K562 (cell line): ENCODE data around the gene METTL14. TPM values are rescaled to one million over a fixed set of nuclear protein-coding genes. Genes with fewer than 3 reads are reported as not detected.

Source experiments
- STAT5A ChIP-seq: IDR thresholded peaks from 2 replicates; pipeline ENCODE4 v1.6.1; 2012; ENCODE audit warnings: low read length, inconsistent platforms, borderline replicate concordance
- ZNF24 ChIP-seq: fragments of 450-650 bp; IDR thresholded peaks from 2 replicates; pipeline ENCODE4 v1.6.1; 2016
- polyA plus RNA-seq, 8 experiments: library from polyadenylated mRNA; depleted of rRNA in 4 of 8; stranded (reverse) in 5 of 8; unstranded in 3 of 8; fragments of >200 nt; fragmentation: Nextera tagmentation in 2 of 8; fragmentation: Illumina TruSeq in 1 of 8; extraction: Ambion mirVana in 2 of 8; extraction: Trizol in 1 of 8; gene quantifications; 2 replicates each; pipeline versions ENCODE4 v1.2.1 to v1.2.3, GENCODE V29; 2011 to 2014; ENCODE audit warnings: inconsistent platforms in 1 of 8, missing spikeins in 1 of 8
- total RNA-seq, 7 experiments: library from RNA; depleted of rRNA in 6 of 7; stranded (reverse); fragments of >200 nt in 6 of 7; fragmentation: Illumina TruSeq in 2 of 7; extraction: Trizol in 2 of 7; gene quantifications; 2 replicates each; pipeline versions ENCODE4 v1.2.1 to v1.2.3, GENCODE V29; 2011 to 2021; ENCODE audit warnings: low replicate concordance in 1 of 7
- TF ChIP-seq, protein P1 (sequence below), 2 experiments: fragments of 450-650 bp in 1 of 2; sonication (generic) in 1 of 2; formaldehyde crosslinking in 1 of 2; IDR thresholded peaks; 2 replicates each; pipeline versions ENCODE4 v1.7.1 to v1.9.0; 2016 to 2022; ENCODE audit warnings: inconsistent platforms in 1 of 2, mild to moderate bottlenecking in 1 of 2, missing genetic modification reagents in 1 of 2

METTL14 gene
- total and polyA plus RNA-seq, 9 of the 15 experiments (the other 6 are each of a cell fraction or from before 2014, with no cell fraction given): 16.7 to 42.4 (median 27.7) TPM

DNA sequence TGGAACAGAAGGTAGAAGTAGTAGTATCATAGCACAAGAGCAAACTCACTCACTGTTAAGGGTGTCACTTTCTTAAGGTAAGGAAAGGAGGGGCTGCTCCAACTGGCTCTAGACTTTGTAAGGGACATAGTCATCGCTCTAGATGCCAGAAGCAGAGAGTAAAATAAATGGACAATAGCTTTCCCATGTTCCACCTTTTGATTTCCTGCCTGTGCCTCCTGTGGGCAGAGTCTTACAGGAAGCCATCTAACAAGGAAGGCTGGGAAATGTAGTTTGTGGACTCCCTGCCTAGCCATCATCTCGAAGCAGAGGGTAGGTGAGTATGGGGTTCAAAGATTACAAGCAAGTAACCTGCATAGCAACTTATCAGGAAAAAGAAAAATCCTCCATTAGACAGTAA, 1.7 kb upstream of the METTL14 start (continued):
- TF ChIP-seq, protein P1, sequence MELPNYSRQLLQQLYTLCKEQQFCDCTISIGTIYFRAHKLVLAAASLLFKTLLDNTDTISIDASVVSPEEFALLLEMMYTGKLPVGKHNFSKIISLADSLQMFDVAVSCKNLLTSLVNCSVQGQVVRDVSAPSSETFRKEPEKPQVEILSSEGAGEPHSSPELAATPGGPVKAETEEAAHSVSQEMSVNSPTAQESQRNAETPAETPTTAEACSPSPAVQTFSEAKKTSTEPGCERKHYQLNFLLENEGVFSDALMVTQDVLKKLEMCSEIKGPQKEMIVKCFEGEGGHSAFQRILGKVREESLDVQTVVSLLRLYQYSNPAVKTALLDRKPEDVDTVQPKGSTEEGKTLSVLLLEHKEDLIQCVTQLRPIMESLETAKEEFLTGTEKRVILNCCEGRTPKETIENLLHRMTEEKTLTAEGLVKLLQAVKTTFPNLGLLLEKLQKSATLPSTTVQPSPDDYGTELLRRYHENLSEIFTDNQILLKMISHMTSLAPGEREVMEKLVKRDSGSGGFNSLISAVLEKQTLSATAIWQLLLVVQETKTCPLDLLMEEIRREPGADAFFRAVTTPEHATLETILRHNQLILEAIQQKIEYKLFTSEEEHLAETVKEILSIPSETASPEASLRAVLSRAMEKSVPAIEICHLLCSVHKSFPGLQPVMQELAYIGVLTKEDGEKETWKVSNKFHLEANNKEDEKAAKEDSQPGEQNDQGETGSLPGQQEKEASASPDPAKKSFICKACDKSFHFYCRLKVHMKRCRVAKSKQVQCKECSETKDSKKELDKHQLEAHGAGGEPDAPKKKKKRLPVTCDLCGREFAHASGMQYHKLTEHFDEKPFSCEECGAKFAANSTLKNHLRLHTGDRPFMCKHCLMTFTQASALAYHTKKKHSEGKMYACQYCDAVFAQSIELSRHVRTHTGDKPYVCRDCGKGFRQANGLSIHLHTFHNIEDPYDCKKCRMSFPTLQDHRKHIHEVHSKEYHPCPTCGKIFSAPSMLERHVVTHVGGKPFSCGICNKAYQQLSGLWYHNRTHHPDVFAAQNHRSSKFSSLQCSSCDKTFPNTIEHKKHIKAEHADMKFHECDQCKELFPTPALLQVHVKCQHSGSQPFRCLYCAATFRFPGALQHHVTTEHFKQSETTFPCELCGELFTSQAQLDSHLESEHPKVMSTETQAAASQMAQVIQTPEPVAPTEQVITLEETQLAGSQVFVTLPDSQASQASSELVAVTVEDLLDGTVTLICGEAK (IDR thresholded peaks at IDR 0.05): peak; percentile 74
- TF ChIP-seq, protein P1 (CRISPR knock-in tag; IDR thresholded peaks at IDR 0.05): no peak
- TF ChIP-seq STAT5A (no peak), ZNF24 (no peak)
- TF ChIP-seq, all 486 proteins: peak for 9
